ENCODE results near the gene EPO. TPM values are rescaled to one million over a fixed set of nuclear protein-coding genes. Genes with fewer than 3 reads are reported as not detected.

Gene EPO
- total RNA-seq, 1 experiment from 2014 or later: 0.44 TPM

- BruUV-seq (replicated peaks): no TSS peak
- intact Hi-C loops (cut with micrococcal nuclease; ENCODE audit: unreplicated experiment): loop anchor here (5.0 kb wide), 2 partner anchors 75 to 100 kb away; partner anchors contain the start of gene EPHB4
- Histone ChIP-seq H3K4me2 (no peak overlapping the region), H3K79me2 (ENCODE audit: low read depth) (no peaks in the 10 kb centered on the region), H3K9me3 (ENCODE audit: insufficient read depth, low read depth) (no peaks in the 10 kb centered on the region), H3K4me1 (replicated peaks; ENCODE audit: insufficient read depth) (peaks cover 19% of the 10 kb centered on the region), H3K27me3 (ENCODE audit: insufficient read depth, low read depth) (no peaks in the 10 kb centered on the region), H2AFZ (no peak overlapping the region), H3K36me3 (ENCODE audit: low read depth) (no peaks in the 10 kb centered on the region), H3K27ac (no peak overlapping the region), H3F3A (ENCODE audit: insufficient read depth, low read depth) (peaks cover 13% of the 10 kb centered on the region; the same call in 1 of the 2 replicates), H3K4me3 (no peak overlapping the region), H3K9me2 (ENCODE audit: insufficient read depth) (no peaks in the 10 kb centered on the region), H4K20me1 (ENCODE audit: insufficient read depth) (no peaks in the 10 kb centered on the region)
- no peak for DNase-seq
- TF ChIP-seq EZH2 (IDR thresholded peaks at IDR 0.05; ENCODE audit: low read depth) (no peak), CTCF (conservative IDR thresholded peaks at IDR 0.05) (no peak)
- ChIA-PET POLR2A (ENCODE audit: unreplicated experiment) (interaction anchor here (0.5 to 0.7 kb wide), 2 partner anchors 22 to 257 kb away, joined by 4 to 15 read pairs; no protein-coding TSS in a partner anchor), CTCF (interaction anchor here (0.7 kb wide), 1 partner anchor 237 kb away, joined by 4 read pairs; no protein-coding TSS in a partner anchor)
These were observed 6.9 kb downstream of the EPO start for GRCh38 chr7:100726996-100727761.

- Histone ChIP-seq H3K36me3 (ENCODE audit: low read depth) (no peaks in the 10 kb centered on the region), H3K79me2 (ENCODE audit: low read depth) (no peaks in the 10 kb centered on the region), H3K4me1 (replicated peaks; ENCODE audit: insufficient read depth) (peaks cover 19% of the 10 kb centered on the region), H3K4me2 (no peak overlapping the region), H4K20me1 (ENCODE audit: insufficient read depth) (no peaks in the 10 kb centered on the region), H3K4me3 (no peak overlapping the region), H3K9me3 (ENCODE audit: insufficient read depth, low read depth) (no peaks in the 10 kb centered on the region), H2AFZ (no peak overlapping the region), H3K9me2 (ENCODE audit: insufficient read depth) (no peaks in the 10 kb centered on the region), H3K27ac (no peak overlapping the region), H3K27me3 (ENCODE audit: insufficient read depth, low read depth) (no peaks in the 10 kb centered on the region), H3F3A (ENCODE audit: insufficient read depth, low read depth) (peaks cover 13% of the 10 kb centered on the region; the same call in 1 of the 2 replicates)
- CTCF ChIA-PET: interaction anchor here (0.5 to 0.7 kb wide), 3 partner anchors 28 to 590 kb away, joined by 3 to 4 read pairs (median 3); no protein-coding TSS in a partner anchor
- no TSS peak for BruUV-seq (replicated peaks)
- TF ChIP-seq CTCF (conservative IDR thresholded peaks at IDR 0.05) (no peak), EZH2 (IDR thresholded peaks at IDR 0.05; ENCODE audit: low read depth) (no peak)
- no peak for DNase-seq
- intact Hi-C loops (cut with micrococcal nuclease; ENCODE audit: unreplicated experiment): loop anchor here (5.0 kb wide), 2 partner anchors 74 to 99 kb away; partner anchors contain the start of gene EPHB4
- POLR2A ChIA-PET (ENCODE audit: unreplicated experiment): no interaction called here
These were observed 7.9 kb downstream of the EPO start for GRCh38 chr7:100728196-100728595.

GRCh38 chr7:100730136-100730800, 10.0 kb downstream of the EPO start:
- ChIA-PET CTCF (no interaction called here), POLR2A (ENCODE audit: unreplicated experiment) (no interaction called here)
- Histone ChIP-seq H3K36me3 (ENCODE audit: low read depth) (no peaks in the 10 kb centered on the region), H3K27me3 (ENCODE audit: insufficient read depth, low read depth) (no peaks in the 10 kb centered on the region), H2AFZ (no peak overlapping the region), H3K9me2 (ENCODE audit: insufficient read depth) (no peaks in the 10 kb centered on the region), H3K4me2 (no peak overlapping the region), H3K9me3 (ENCODE audit: insufficient read depth, low read depth) (no peaks in the 10 kb centered on the region), H4K20me1 (ENCODE audit: insufficient read depth) (no peaks in the 10 kb centered on the region), H3K4me3 (no peak overlapping the region), H3K27ac (no peak overlapping the region), H3F3A (ENCODE audit: insufficient read depth, low read depth) (peaks cover 11% of the 10 kb centered on the region; the same call in 1 of the 2 replicates), H3K79me2 (ENCODE audit: low read depth) (no peaks in the 10 kb centered on the region), H3K4me1 (replicated peaks; ENCODE audit: insufficient read depth) (peaks cover 15% of the 10 kb centered on the region)
- intact Hi-C loops (cut with micrococcal nuclease; ENCODE audit: unreplicated experiment): no loop called here
- TF ChIP-seq EZH2 (IDR thresholded peaks at IDR 0.05; ENCODE audit: low read depth): no peak
- TF ChIP-seq CTCF (conservative IDR thresholded peaks at IDR 0.05): no peak
- BruUV-seq (replicated peaks): no TSS peak
- no peak for DNase-seq
